Tongue (tissue), 2 donors: ENCODE results near the gene QPCT. TPM values are rescaled to one million over a fixed set of nuclear protein-coding genes. Genes with fewer than 3 reads are reported as not detected.
"Not testable (repeated sequence)": the region's sequence is repeated elsewhere in the genome, so short reads cannot be mapped to it uniquely, and the experiment has no call there.

Source experiments
- DNase-seq: peaks from one replicate; pipeline ENCODE4 v3.0.0-alpha.2; 2015
- total RNA-seq: library from RNA; depleted of rRNA; stranded (reverse); fragments of >200 nt; gene quantifications from one replicate; pipeline ENCODE4 v1.2.3, GENCODE V29; 2014

QPCT gene
- total RNA-seq, 1 donor from 2014 or later = 5.6 TPM

DNA sequence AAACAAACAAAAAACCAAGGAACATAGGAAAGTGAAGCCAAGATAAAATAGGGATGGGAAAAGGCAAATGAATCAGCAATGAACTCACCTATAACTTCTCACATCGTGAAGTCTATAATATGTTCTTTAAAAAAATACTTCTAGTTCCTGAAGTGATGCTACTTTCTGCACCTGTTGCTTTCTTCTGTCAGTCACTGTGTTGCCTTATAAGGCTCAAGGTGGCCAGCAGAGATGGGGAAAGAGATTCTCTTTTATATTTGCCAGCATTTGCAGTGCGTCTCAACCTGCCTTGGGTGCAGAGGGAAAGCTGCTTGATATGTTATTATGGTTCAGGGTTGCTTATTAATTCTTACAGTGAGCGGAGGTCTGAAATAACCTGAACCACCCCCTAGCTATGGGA lies 14.0 kb downstream of the QPCT start:
- DNase-seq = no peak

- DNase-seq = no peak
Observed at GRCh38 chr2:37361216-37361815, 16.9 kb downstream of the QPCT start.

GRCh38 chr2:37361994-37362698 lies 17.7 kb downstream of the QPCT start:
- DNase-seq = no peak

DNA sequence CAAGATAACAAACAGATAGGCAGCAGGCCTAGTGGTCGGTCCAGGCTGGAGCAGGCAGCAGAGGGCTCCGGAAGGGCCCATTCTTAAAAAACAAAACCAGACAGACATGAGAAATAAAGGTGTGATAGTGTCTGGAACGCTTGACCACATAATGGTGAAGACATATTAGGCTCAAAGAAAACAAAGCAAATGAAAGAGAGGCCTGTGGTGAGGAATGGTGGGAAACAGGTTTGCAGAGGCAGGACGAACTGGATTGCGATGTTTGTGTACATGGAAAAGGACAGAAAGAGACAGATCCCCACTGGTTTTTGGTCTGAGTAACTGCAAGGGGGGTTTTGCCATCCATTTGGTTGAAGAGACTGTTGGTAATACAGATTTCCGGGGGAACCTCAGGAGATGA lies 19.9 kb downstream of the QPCT start:
- no peak for DNase-seq

DNA sequence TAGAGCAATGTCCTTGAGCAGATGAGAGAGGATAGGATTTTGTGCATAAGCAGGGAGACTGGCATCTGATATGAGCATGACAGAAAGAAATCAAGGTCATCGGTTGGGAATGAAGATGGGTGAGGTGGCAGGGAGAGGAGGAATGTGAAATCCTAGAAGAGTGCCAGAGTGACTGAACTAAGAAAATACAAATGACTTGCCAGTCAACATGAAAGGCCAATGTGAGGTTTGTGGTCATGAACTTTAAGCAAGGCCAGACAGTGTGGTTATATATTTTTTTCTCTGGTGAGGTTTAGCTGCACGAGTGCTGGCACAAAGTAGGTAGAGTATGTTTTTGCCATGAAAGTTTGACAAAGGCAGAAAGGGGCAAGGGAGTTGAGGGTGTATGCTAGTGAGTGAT lies 21.2 kb downstream of the QPCT start:
- no peak for DNase-seq

DNA sequence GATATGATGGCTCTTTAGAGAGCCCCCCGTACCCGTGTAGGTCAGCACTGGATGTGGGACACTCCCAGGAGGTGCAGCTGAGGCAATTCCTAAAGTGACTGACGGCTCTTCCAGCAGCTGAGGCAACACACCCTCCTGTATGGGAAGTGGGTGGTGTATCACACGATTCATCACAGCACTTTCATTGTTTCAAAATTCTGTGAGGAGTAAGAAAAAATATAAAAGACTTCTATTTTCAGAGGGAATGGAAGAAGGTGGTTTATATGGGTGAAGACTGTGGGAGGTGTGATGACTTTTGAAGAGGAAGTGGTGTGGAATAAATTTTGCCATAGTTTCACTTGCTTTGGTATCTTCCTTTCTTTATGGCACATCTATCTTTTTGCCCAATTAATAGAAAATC lies 22.3 kb downstream of the QPCT start:
- no peak for DNase-seq

- DNase-seq = no peak
Observed at GRCh38 chr2:37367310-37367709, 22.9 kb downstream of the QPCT start.

- DNase-seq = no peak
Observed at GRCh38 chr2:37367984-37368383, 23.6 kb downstream of the QPCT start.

- DNase-seq = no peak
Observed at GRCh38 chr2:37370666-37371065, 26.2 kb downstream of the QPCT start.

DNA sequence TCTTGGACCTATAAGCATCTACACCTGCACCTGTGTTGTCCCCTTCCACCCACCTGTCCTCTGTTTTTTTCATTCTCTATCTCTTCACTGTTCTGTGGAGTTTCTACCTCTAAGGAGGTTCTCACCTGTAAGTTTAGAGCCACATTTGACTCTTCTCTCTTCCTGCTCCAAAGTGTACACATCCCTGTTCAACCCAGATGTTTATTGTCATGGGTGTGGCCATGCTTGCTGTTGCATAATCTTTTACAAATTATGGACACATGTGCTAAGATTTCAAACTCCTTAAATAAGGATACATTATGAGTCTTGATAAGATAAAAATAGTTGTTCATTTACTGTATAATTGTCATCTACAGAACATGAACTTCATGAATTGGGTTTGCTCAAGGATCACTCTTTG lies 27.6 kb downstream of the QPCT start:
- DNase-seq = no peak

- peak; percentile 58 for DNase-seq
Observed at GRCh38 chr2:37375741-37376288, 31.4 kb downstream of the QPCT start.

DNA sequence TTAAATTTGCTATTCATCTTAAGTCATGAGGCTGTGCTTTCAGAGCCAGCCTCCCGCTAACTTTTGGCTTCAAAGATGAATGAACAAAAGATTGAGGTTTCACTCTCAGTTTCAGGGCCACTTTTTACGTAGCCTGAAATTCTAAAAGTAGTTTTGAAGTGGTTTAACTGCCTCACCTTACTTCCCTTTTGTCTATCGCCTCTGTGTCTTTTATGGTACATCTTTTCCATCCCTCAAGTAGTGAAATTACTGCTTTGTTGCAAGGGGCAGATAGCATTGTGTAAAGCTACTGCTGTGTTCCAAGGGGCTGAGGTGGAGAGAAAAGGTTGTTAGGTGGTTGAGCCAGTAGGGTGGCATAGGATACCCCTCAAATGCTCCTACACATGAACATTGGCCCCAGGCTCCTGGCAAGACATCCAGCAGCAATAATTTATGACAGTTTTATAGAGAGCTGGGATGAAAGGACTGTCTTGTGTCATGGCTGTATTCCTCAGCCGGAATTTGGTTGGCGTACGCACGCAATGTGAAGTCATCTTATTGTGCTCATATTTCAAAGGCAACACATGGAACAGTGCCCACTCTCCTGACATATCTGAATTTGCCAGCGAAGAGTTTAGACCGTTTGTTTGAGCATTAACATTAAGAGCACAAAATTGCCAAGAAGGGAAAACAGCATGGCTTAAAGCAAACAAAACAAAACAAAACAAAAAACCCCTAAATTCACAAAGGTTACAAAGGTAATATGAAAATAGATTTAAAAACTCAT lies 32.2 kb downstream of the QPCT start:
- DNase-seq = peak; percentile 81

- peak; percentile 51 for DNase-seq
Observed at GRCh38 chr2:37377187-37377532, 32.7 kb downstream of the QPCT start.

GRCh38 chr2:37378411-37378810 lies 34.0 kb downstream of the QPCT start:
- DNase-seq = no peak

DNA sequence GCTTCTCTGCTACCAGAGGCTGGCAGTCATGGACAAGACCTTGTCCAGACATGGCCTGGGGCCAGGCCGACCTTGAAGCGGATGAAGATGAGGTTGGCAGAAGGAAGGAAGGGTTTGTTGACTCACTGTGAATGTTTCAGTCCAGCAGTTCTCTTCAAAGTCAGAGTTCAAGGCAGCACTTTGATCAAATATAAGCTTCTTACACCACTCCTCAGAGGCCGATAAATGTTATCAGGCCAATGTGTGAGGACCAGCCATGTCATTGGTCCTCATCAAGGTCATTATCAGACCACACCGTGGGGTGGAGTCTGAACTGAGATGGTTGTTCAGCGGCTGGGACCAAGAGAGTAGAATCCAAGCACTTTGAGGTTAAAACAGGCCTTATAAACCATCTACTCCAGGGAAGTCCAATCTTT lies 35.5 kb downstream of the QPCT start:
- DNase-seq = no peak

DNA sequence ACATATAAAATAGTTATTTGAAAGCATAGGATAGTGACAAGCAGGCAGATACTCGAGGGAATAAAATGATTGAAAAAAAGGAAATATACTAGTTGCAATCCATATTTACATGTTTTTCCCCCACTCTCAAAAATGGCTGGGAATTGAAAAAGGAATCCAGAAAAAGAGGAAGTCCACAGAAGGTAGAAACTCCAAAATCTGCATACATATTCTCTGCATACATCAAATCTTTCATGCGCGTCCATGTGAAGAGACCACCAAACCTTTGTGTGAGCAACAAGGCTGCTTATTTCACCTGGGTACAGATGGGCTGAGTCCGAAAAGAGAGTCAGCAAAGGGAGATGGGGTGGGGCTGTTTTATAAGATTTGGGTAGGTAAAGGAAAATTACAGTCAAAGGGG lies 36.4 kb downstream of the QPCT start:
- not testable (repeated sequence) for DNase-seq

- peak; percentile 13 for DNase-seq
Observed at GRCh38 chr2:37384261-37384660, 39.8 kb downstream of the QPCT start.

DNA sequence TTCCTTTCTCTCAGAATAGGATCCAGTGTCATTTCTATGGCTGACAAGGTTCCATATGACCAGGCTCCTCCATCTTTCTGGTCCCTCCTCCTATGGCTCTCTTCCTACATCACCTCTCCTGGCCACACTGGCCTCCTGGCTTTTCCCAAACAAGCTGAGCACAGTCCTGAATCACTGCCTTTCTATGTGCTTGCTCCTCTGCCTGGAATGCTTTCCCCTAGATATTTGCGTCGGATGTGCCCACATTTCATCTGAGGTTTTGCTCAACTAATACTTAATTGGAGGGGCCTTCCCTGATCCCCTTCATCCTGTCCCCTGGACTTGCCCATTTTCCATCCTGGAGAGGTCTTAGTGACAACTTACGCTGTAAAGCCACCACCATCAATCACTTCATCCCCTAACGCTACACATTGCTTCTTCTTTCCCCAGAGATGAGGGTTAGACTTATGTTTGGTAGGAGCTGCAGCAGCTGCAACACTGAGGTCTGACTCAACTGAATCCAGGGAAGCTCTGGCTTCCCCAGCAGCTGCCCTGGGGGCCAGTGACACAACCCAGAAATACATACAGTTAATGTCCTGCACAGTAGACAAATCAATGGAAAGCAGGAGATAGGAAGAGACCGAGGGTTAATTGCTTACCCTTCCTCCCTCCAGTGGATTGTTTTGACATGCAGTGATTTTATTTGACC lies 42.9 kb downstream of the QPCT start:
- no peak for DNase-seq

DNA sequence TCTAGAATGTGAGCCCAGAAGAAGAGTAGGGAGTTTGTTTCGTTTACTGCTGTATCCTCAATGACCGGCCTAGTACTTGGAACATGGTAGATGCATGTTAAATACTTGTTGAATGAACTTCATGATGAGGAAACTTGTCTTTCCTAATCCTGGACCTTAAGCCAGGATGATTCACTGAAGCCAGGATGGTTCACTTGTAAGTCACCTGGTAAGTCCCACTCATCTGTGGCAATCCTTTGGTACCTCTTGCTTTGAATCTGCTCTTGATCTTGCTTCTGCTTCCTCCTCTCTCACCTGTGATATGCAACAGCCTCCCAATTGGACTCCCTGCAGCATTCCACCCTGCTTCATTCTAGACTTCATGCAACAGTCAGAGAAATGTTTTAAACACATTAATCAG lies 43.6 kb downstream of the QPCT start:
- no peak for DNase-seq

GRCh38 chr2:37389395-37389794 lies 45.0 kb downstream of the QPCT start:
- no peak for DNase-seq

- no peak for DNase-seq
Observed at GRCh38 chr2:37389989-37390765, 45.7 kb downstream of the QPCT start.

- no peak for DNase-seq
Observed at GRCh38 chr2:37390777-37391176, 46.3 kb downstream of the QPCT start.
